GM21786 (cell line): ENCODE results near the gene PALD1.
A peak's percentile ranks its signal among the peaks of the same experiment; 100 is the strongest.

ENCODE experiments used
- ATAC-seq: cut with Tn5 transposase; IDR thresholded peaks from one replicate; pipeline ENCODE4 v1.9.1; 2021; ENCODE audit not compliant: unreplicated experiment

Gene PALD1

DNA sequence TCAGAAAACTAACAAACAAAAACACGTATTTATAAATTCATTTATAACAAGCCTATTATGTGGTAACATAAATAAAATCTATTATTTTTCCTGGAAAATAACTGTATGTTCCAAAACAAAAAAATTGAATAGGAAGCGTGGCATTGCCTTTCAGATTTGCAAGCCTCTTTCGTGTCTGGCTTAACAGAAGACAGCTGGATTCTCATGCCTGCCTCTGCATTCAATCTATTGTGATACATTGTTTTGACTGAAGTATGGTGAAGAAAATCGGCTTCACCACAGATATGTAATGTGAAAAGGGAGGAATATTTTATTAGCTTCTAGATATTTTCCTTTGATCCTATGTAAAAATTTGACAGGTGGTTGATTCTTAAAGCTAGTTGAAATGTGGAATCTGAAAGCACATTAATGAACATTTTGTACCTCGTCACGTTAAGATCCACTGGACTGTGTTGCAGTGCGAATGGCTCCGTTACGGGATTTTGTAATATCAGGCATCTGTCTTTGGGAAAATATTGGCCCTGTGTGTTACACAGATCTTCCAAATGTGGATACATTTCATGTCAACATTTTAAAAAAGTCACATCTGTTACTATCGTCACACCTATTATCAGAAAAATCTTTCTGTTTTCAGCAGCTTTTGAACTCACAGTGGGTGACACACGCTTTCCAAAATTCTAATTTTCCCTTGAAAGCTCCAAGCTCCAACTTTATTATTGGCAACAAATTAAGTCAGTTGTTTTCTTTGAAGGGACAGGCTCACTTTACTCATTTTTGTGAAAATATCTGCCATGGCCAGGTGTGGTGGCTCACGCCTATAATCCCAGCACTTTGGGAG is 26.2 kb downstream of the PALD1 start:
- no peak for ATAC-seq

DNA sequence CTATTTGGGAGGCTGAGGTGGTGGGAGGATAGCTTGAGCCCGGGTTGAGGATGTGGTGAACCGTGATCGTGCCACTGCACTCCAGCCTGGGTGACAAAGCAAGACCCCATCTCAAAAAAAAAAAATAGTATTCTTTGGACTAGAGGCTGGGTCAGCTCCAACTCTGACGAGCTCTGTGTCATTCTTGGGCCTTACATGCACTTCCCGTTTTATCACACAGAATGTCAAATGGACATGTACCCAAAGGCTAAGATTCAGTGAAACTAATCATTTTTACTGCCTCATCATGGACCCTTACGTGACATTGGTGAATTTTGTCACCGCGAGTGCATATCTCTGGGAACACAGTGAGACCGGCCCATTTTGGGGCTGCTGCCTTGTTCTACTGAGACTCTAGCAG is 27.3 kb downstream of the PALD1 start:
- ATAC-seq: no peak

DNA sequence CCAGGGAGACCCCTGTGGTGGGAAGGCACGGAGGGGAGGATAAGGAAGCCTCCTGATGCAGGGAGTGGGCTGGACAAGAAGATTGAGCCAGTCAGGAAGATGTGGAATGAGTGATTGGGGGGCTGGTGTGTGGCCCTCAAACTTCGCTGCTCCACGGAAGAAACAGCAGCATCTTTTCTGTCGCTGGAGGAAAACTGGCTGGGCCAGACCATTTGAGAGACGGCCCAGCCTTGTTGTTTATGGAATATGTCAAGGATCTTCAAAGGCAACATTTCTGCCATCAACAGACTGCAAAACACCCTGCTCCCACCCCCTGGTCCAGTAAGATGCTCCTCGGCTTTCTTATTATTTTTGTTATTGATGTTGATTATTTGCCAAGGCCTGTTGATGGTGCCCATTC is 29.4 kb downstream of the PALD1 start:
- ATAC-seq: no peak

DNA sequence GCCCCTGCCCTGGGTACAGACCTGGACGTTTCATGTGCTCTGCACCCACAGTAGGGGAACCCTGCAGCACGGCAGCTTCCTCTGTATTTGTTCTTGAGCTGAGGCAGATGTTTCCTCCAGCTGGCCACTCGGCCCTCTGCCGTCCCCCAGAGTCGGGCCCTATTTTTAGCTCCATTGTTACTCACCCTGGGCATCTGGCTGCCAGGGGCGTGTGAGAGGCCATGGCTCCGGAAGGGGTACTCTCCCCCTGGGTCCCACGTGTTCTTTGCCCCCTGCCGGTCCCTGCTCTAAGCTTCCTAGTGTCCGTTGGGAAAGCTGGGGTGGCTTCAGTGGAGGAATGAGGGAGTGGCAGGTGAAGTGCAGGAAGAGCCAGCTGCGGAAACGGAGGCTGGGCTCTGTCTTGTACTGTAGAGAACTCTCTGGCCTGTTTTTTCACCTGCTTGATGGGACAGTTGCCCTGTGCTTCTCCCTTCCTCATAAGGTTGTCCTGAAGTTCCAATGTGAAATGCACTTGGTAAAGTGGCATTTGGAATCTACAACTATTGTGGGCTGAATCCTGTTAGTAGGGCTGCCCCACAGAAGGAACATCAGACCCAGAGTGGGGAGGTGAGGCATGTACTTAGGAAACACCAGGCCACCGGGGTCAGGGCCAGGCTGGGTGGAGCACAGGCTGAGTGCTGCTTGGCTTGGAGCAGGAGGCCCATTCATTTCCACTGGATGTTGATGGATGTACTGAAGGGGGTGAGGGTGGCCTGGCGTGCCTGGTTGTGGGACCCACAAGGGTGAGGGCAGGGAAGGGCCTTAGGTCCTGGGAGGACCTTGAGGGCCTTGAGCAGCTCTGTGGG is 30.6 kb downstream of the PALD1 start:
- ATAC-seq: no peak

DNA sequence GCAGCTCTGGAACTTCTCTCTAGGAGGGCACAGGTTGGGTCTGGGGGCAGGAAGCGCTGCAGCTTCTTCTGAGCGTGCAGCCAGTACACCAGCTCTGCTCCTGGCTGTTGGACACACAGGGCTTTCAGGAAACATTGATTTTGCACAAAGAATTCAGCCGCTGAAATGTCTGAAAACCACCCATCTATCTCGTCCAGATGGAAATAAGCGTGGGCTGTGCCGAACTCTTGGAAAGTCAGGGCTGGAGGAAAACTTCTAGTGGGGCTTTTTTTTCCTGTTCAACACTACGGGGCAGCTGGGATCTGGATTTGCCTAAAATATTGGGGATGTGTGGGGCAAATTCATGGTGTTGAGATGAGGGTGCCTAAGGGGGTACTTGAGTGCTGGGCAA is 31.2 kb downstream of the PALD1 start:
- no peak for ATAC-seq

DNA sequence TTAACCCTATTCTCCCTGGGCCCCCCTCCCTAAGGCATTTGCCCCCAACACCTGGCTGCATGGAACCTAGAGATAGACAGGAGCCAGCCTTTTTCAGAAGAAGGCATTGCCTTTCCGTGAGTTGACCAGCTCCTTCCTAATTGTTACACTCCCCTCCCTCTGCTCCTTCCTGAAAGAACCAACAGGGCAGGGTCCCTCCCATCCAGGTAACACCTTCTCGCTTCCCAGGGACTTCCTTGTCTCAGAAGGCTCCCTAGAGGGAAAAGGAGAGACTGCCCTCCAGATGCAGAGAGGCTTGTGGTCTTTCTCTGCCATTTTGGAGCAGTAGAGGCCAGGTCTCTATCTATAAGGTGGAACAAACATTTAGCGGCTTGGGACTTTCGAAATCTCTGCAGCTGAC is 31.9 kb downstream of the PALD1 start:
- no peak for ATAC-seq

DNA sequence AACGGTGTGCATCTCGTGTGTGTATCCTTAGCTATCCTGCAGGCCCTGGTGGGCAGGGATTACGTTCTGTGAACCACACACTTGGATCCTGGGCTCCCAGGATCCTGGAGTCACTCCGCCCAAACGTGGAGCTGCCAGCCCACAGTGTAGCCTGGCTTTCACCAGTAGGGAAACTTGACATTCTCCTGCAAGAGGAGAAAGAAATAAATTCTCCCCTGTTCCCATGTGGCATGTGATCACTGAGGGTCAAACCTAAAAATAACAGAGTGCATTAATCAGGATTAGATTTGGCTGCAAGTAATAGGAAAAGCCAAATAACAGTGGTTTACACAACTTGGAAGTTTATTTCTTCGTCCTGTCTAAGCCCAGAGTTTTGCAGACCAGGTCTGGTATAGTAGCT is 32.3 kb downstream of the PALD1 start:
- ATAC-seq: no peak

DNA sequence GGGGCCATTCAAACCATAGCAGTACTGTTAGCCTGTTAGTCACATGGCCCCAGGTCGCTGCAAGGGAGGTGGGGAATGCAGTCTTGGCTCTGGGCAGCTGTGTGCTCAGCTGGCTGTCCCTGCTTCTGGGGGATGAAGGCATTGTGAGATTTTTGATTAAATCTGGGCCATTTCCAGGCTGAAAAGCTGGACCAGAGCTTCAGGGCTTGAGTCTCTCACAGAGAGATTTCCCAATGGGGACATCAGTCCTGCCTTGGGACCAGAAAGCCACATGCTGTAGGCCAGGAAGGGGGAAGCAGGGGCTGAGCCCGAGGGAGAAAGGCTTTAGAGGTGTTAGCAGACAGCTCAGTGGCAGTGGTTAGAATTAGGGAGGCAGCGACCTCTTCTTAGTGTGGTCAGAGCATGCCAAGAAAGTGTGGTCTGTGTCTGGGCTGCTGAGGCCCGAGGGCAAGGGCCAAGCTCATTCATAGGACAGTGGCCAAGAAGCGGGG is 33.6 kb downstream of the PALD1 start:
- no peak for ATAC-seq

DNA sequence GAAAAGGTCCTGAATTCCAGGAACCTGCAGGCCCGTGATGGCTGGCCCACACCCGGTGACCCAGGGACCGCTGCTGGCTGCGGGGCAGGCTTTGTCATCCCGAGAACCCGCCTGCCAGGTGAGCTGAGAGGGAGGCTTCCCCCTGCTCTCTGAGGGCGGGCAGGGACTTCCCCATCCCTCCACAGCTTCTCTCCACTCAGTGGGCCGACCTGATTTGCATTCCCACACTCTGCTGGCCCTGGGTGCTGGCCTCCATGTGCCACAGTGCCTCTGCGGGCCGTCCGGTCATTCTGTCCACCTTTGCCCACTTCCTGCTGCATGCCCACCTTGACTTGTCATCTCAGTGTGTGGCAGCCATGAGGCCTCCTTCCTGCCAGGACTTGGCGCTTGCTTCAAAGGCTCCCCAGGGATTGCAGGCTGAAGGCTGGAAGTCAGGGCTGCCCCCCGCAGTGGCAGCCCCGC is 35.3 kb downstream of the PALD1 start:
- ATAC-seq: peak; percentile 97

DNA sequence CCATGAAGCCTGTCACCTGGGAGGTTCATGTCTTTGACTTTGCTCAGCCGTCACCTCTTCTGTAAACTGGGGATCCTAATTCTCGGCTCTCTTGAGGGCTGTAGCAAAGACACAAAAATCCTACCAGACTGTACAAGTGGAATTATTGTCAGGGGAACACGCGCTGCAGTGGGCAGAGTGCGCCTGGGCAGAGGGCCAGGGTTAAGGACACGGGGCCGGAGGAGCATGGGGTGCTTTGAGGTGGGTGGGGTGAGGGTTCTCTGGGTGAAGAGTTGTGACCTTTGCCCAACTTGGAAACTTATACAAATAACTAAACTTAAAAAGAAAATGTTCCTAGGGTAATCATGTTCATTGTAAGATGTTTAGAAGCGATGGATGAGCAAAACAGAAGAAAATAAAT is 36.0 kb downstream of the PALD1 start:
- ATAC-seq: no peak

DNA sequence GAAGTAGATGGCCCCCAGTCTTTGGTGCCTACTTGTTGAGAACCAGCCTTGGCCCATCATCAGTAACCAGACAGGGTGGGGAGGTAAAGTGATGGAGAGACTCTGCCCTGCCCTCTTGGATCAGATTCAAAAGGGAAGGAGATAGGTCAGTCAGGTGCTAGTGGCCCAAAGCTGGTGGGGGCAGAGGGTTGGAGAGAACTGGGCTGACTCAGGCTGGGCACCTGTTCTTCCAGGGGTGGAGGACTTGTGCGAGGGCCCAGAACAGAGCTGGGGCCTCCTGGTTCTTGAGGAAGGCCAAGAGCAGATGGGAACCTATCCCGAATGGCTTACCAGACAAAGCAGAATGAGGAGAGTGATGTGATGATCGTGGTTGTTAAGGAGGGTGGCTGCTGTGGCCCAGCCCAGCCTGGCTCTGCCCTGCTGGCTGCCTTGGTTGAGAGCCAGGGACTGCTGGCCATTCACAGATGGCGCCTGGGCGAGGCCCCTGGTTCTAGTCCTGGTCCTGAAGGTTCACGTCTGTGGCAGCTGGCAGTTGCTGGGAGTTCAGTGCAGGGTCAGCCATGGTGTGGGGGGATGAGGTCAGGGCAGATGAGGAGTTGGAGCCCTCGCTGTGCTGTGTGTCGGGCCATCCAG is 36.6 kb downstream of the PALD1 start:
- ATAC-seq: no peak

DNA sequence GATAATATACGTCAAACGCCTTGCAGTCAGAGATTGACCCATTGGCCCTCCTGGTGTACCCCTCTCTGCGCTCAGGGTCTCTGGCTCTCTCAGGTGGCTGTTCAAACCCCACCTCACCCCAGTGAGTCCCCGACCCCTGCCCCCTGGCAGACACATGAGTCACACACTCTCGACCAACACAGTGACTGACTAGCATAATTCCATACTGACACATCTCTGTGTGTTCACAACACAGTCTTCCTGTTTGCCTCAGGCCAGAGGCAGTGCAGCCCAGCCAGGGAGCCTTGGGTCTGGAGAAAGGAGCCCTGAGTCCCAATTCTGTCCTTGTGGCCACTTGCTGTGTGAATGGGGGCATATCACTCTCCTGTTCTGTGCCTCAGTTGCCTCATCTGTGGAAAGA is 40.1 kb downstream of the PALD1 start:
- no peak for ATAC-seq

DNA sequence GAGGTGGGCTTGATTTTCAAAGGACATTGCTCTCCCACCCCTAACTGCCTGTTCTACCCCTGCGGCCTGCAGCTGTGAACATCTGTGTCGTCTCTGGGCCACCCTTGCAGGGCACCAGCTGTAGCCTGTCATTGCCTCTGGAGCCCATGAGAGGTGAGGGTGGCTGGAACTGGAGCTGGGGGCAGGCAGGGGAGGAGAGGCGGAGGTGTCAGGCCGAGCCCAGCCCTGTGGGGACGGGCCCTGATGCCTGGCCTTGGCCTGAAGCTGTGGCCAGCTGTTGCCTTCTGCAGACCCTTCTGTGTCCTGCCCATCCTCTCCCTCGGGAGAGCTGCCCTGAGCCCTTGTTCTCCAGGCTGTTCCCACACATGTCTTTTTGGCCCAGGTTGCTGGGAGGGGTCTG is 44.5 kb downstream of the PALD1 start:
- ATAC-seq: no peak

DNA sequence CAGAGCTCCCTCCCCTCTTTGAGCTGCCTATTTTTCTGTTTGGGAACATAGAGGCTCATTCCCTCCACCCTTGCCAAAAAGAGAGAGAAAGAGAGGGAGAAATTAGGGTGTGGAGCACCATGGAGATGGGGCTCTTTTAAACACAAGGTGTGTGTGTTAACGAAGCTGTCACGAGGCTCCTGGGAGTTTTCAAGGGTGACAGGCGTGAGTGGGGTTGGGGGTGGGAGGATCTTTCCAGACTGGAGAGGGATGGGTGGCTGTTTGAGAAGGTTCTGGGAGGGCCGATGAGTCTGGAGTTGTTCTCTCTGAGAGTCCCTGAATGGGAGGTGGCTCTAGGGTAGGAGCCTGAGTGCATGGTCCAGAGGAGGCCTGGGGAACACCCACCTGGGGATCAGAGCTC is 45.0 kb downstream of the PALD1 start:
- no peak for ATAC-seq

DNA sequence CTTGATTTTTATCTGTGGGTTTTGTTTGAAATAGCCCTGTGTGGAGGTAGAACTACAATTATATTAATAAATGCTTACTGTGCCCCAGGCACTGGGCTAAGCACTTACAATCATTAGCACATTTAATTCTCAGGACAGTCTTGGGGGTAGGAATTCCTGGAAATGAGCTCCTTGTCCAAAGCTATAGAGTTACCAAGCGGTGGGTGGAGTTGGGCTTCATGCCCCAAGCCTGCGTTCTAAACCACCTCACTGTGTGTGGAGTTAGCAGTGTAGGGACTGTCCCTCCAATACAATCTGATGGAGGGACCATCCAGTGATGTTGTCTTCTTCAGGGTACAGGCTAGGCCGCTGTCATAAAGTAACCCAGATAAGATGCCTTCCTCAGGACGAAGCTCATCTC is 49.7 kb downstream of the PALD1 start:
- ATAC-seq: no peak

DNA sequence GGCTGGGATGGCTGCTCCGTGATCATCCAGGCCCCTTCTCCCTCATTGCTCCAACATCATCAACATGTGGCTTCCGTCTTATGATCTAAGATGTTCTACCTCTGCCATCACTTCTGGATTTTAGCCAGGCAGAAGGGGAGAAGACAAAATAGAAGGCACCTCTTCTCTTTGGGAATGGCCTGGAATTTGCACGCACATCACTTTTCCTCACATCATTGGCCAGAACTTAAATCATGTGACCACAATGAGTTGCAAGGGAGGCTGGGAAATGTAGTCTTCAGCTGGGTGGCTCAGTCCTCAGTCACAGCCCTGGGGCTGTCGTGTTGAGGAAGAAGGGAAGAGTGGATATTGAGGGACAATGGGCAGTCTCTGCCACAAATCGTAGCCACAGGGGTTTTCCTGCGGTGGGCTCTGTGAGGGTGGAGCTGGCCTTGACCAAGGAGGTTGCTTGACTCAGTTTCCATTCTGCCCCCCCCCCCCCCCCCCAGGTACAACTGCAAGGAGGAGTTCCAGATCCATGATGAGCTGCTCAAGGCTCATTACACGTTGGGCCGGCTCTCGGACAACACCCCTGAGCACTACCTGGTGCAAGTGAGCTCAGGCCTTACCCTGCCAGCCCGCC is 50.3 kb downstream of the PALD1 start:
- ATAC-seq: no peak

DNA sequence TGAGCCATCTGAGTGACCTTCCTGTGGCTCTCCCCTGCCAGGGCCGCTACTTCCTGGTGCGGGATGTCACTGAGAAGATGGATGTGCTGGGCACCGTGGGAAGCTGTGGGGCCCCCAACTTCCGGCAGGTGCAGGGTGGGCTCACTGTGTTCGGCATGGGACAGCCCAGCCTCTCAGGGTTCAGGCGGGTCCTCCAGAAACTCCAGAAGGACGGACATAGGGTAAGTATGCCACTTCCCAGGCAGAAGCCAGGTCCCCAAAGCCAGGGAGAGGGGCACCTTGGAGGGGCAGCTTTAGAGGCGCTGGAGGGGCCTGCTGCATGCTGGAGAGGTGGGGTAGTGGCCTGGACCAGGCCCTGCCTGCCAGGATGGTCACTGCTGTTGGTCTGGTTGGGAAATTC is 51.3 kb downstream of the PALD1 start:
- ATAC-seq: no peak

DNA sequence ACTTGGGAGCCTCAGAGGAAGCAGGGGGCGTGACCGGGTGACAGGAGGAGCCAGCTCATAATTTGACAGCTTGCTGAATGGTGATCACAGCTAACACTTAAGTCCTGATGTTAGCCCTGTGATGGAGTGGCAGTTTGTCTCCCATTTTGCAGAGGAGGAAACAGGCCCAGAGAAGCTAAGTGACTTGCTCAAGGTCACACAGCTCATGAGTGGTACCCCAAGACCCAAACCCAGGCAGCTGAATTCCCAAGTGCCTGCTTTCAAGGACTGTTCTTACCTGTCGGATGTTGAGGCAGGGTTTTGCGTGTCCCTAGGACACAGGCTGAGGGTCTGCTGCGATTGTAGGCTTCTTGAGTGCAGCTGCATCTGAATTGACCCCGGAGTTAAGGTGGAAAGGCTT is 51.7 kb downstream of the PALD1 start:
- ATAC-seq: no peak

DNA sequence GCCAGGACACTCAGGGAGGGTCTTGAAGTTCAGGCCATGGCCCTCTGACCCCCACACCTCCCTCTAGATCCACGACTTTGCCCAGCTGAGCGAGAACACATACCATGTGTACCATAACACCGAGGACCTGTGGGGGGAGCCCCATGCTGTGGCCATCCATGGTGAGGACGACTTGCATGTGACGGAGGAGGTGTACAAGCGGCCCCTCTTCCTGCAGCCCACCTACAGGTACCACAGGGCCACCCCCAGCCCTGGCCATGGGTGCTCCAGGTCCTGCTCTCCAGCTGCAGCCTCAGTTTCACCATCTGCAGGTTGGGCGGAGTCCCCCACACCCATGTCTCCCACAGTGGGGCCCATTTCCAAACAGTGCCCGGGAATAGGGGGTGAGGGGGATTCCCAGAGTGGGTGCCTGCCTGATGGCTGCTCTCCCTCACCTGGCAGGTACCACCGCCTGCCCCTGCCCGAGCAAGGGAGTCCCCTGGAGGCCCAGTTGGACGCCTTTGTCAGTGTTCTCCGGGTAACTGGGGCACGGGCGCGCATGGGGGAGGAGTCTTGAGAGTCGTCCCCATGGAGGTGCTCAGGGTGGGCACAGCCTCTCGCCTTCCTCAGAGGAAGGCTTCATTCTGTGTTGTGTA is 54.1 kb downstream of the PALD1 start:
- ATAC-seq: no peak

DNA sequence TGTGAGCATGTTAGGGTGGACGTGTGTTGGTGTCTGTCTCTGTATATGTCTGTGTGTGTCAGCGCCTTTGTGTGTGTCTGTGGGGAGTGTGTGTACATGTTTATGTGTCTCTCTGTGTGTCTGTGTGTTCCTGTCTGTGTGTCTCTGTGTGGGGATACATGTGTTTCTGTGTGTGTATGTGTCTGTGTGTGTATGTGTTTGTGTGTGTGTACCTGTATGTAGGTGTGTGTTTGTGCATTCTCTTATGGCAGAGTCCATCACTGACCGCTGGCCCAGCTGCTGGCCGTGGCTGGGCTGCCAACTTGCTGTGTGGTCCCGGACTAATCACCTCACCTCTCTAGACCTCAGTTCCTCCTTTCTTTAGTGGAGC is 54.6 kb downstream of the PALD1 start:
- no peak for ATAC-seq

DNA sequence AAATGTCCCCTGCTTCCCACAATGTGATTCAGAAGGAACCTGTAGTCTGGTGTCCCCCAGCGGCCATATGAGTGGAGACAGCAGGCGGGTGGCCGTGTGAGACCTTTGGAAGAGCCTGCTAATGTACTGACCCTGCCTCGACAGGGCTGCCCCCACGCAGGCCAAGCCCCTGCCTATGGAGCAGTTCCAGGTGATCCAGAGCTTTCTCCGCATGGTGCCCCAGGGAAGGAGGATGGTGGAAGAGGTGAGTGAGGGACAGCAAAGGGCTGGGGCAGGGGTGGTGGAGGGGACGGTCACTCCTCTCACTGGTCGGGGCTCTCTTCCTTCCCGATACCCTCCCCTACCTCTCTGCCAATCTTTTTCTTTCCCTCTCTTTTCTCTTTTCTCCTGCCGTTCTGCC is 55.7 kb downstream of the PALD1 start:
- no peak for ATAC-seq
